Measurements from ENCODE around the gene SELENON. TPM values are rescaled to one million over a fixed set of nuclear protein-coding genes. Genes with fewer than 3 reads are reported as not detected.

The SELENON gene
- total and polyA plus RNA-seq, 9 of the 15 experiments (the other 6 are each of a cell fraction or from before 2014, with no cell fraction given), result 0.43 to 26.7 (median 7.0) TPM

DNA sequence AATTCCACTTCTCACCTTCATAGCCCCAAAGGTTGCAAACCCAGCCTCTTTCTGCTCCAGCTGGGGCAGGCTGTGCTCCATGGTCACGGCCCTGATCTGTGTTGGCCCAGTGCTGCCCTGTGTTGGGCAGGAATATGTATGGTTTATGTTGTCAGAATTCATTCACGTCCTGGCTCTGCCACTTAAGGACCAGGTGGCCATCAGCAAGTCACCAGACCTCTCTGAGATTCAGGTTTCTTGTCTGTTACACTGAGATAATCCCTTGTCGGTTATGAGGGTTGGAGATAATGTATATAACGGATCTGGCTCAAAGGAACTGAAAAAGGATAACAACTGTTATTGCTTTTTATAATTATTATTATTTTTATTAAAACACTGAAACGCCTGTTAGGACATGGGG lies 39.1 kb upstream of the SELENON start (continued):
- TF ChIP-seq CBFA2T2 (conservative IDR thresholded peaks at IDR 0.05) (peak; percentile 93), CBFA2T3 (IDR thresholded peaks at IDR 0.05) (peak; percentile 96), NFIC (IDR thresholded peaks at IDR 0.05) (peak; percentile 83), TEAD4 (IDR thresholded peaks at IDR 0.05; ENCODE audit: low read length) (peak; percentile 99), TEAD4 (CRISPR knock-in tag; IDR thresholded peaks at IDR 0.05; ENCODE audit: borderline replicate concordance) (no peak), CREM (IDR thresholded peaks at IDR 0.05; ENCODE audit: low read depth) (peak; percentile 55; the same call in 1 of the 2 replicates), TRIM24 (IDR thresholded peaks at IDR 0.05) (peak; percentile 82 to 87), PHB2 (IDR thresholded peaks at IDR 0.05; ENCODE audit: low read depth) (peak; percentile 85; the same call in 1 of the 2 replicates), TCFL5 (CRISPR knock-in tag; conservative IDR thresholded peaks at IDR 0.05) (no peak), SIN3B (IDR thresholded peaks at IDR 0.05; ENCODE audit: low read depth) (no peak), ZC3H11A (IDR thresholded peaks at IDR 0.05; ENCODE audit: low read depth, low read length) (no peak), MTA1 (IDR thresholded peaks at IDR 0.05; ENCODE audit: borderline replicate concordance) (0 out of 2 replicates have a peak, but pooled peaks have one; percentile 19), CXXC5 (CRISPR knock-in tag; IDR thresholded peaks at IDR 0.05) (peak; percentile 74), ATF7 (IDR thresholded peaks at IDR 0.05) (0 out of 2 replicates have a peak, but pooled peaks have one; percentile 20), XRCC3 (IDR thresholded peaks at IDR 0.05) (no peak), KHSRP (IDR thresholded peaks at IDR 0.05) (peak; percentile 23; the same call in 1 of the 2 replicates), MLLT1 (IDR thresholded peaks at IDR 0.05) (no peak), BACH1 (tag; IDR thresholded peaks at IDR 0.05) (peak; percentile 67; the same call in 1 of the 2 replicates), BCOR (IDR thresholded peaks at IDR 0.05) (peak; percentile 85), RBM34 (IDR thresholded peaks at IDR 0.05; ENCODE audit: borderline replicate concordance, insufficient read depth, low read length) (no peak)
- TF ChIP-seq, protein P1, sequence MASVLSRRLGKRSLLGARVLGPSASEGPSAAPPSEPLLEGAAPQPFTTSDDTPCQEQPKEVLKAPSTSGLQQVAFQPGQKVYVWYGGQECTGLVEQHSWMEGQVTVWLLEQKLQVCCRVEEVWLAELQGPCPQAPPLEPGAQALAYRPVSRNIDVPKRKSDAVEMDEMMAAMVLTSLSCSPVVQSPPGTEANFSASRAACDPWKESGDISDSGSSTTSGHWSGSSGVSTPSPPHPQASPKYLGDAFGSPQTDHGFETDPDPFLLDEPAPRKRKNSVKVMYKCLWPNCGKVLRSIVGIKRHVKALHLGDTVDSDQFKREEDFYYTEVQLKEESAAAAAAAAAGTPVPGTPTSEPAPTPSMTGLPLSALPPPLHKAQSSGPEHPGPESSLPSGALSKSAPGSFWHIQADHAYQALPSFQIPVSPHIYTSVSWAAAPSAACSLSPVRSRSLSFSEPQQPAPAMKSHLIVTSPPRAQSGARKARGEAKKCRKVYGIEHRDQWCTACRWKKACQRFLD (CRISPR knock-in tag; IDR thresholded peaks at IDR 0.05), result peak; percentile 95
- TF ChIP-seq, protein P2, sequence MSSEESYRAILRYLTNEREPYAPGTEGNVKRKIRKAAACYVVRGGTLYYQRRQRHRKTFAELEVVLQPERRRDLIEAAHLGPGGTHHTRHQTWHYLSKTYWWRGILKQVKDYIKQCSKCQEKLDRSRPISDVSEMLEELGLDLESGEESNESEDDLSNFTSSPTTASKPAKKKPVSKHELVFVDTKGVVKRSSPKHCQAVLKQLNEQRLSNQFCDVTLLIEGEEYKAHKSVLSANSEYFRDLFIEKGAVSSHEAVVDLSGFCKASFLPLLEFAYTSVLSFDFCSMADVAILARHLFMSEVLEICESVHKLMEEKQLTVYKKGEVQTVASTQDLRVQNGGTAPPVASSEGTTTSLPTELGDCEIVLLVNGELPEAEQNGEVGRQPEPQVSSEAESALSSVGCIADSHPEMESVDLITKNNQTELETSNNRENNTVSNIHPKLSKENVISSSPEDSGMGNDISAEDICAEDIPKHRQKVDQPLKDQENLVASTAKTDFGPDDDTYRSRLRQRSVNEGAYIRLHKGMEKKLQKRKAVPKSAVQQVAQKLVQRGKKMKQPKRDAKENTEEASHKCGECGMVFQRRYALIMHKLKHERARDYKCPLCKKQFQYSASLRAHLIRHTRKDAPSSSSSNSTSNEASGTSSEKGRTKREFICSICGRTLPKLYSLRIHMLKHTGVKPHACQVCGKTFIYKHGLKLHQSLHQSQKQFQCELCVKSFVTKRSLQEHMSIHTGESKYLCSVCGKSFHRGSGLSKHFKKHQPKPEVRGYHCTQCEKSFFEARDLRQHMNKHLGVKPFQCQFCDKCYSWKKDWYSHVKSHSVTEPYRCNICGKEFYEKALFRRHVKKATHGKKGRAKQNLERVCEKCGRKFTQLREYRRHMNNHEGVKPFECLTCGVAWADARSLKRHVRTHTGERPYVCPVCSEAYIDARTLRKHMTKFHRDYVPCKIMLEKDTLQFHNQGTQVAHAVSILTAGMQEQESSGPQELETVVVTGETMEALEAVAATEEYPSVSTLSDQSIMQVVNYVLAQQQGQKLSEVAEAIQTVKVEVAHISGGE (CRISPR knock-in tag; IDR thresholded peaks at IDR 0.05), result peak in 1 of 3 experiments; percentile 78; a peak in 2 of 6 replicates
- TF ChIP-seq, protein P3, sequence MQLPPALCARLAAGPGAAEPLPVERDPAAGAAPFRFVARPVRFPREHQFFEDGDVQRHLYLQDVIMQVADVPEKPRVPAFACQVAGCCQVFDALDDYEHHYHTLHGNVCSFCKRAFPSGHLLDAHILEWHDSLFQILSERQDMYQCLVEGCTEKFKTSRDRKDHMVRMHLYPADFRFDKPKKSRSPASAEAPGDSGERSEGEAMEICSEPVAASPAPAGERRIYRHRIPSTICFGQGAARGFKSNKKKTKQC (CRISPR knock-in tag; IDR thresholded peaks at IDR 0.05), result no peak
- TF ChIP-seq, protein P4, sequence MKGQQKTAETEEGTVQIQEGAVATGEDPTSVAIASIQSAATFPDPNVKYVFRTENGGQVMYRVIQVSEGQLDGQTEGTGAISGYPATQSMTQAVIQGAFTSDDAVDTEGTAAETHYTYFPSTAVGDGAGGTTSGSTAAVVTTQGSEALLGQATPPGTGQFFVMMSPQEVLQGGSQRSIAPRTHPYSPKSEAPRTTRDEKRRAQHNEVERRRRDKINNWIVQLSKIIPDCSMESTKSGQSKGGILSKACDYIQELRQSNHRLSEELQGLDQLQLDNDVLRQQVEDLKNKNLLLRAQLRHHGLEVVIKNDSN (CRISPR knock-in tag; IDR thresholded peaks at IDR 0.05), result 0 out of 2 replicates have a peak, but pooled peaks have one; percentile 15

Data from K562 (cell line).